ENCODE measurements around the gene ATG4C.
"Not testable (repeated sequence)": the region's sequence is repeated elsewhere in the genome, so short reads cannot be mapped to it uniquely, and the experiment has no call there.

ATG4C gene

GRCh38 chr1:62783736-62784508 is at the start of gene ATG4C:
Gene ATG4C, plus strand, starts transcription at chr1:62784132. Its CDS starts 19,655 bp downstream, at chr1:62803787.
- peak; percentile 97 for DNase-seq

DNA sequence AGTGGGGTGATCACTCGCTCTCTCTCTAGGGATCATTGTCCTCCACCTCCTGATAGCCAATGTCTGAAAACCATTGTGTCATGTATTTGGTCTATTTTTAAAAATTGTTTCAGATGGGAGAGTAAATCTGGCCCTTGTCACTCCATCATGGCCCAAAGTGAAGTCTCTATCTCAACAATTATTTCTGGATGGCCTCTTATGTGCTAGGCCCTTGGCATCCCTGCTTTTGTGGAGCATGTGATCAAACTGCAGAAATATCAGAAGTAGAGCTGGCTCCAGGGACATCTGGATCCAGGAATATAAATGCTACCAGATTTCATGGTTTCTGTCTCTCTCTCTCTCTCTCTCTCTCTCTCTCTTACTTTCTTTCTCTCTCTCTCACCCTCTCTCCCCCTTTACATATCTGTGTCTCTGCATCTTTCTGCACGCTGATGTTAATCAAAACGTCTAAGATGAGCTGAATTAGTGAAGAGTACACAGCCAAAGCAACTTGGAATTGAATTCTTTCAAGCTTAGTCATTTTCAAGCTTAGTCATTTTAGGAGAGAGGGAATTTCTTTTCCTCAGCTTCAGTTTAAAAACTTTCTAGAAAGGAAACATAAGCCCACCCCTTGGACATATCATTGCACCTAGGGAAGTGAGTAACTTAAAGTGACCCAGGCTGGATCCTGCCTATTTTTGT is 48.3 kb upstream of the ATG4C start:
- peak; percentile 90 for DNase-seq

DNA sequence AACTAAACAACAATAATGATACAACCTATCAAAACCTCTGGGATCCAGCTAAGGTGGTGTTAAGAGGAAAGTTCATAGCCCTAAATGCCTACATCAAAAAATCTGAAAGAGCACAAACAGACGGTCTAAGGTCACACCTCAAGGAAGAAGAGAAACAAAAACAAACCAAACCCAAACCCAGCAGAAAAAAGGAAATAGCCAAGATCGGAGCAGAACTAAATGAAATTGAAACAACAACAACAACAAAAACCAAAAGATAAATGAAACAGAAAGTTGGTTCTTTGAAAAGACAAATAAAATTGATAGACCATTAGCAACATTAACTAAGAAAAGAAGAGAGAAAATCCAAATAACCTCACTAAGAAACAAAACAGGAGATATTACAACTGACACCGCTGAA is 43.2 kb upstream of the ATG4C start:
- DNase-seq = not testable (repeated sequence)

DNA sequence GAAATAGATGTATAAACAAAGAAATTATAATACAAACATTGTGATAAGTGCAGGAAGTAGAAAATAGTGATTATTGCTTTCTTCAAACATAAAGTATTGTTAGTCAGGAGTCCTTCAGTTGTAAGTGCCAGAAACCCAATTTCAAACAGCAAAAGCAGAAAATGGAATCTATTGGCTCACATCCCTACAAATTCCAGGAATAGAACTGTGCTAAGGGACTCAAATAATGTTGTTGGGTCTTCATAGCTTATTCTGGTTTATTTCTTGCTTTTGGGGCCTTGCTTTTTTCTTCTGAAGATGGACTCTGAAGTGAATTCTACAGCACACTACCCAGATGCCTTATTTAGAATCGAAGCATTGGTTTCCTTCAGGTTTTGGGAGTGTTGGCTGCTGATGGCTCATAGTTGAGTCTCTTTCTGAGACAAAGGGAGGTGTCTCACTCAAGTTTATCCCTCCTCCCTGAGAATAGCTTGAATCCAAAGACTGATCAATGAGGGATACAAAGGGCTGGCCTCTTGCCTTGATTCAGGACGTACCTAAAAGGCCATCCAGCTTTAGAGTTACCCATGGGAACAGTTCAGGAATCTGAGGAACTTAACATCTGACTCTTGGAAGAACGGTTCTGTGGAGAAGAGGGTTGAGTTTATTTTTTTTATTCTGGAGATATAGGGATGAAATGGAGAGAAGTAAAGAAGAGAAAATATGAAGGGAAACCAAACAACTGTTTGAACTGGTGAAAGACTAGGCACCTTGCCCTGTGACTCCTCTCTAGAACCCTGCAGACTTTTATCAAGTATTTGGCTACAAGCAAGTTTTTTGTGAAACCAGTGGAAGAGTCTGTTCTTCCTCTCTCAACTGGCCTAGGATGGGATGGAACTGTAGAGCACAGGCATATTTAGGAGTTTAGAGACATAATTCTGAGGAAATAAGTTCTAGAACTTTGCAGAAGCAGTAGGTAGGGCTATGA is 39.0 kb upstream of the ATG4C start:
- no peak for DNase-seq

GRCh38 chr1:62746086-62746808 is 37.7 kb upstream of the ATG4C start:
- peak; percentile 62 for DNase-seq

DNA sequence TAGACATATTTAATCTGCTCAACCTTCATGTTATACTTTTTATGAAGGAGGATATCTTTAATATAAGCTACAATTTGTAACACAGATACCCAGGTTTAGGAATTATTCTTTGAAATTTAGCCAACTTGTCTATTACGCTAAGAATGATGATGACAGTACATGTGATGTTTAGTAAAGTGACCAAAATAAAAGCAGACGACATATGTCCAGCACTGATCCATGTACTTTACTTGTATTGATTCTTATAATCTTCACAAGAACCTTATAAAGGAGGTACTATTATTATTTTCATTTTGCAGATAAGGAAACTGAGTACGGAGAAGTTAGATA is 37.2 kb upstream of the ATG4C start:
- DNase-seq = no peak

GRCh38 chr1:62753031-62753965 is 30.6 kb upstream of the ATG4C start:
- no peak for DNase-seq

DNA sequence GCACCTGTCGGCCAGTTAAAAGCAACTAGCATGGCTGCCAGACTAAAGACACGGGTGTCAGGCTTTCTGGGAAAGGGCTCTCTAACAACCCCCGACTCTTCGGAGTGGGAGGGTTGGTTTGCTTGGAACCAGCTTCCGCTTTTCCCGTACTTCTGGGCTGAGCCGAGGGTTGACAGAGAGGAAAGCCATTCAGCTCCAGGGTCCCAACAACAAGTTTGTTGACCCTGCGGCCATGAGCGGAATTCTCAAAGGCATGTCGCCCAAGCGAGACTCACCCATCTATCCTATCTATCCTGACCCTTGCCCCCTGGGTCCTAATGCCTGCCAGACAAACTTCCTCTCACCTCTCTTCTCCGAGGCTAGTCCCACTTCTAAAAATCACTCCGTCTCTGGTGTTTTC is 29.0 kb upstream of the ATG4C start:
- DNase-seq = not testable (repeated sequence)

GRCh38 chr1:62756255-62756884 is 27.6 kb upstream of the ATG4C start:
- DNase-seq = not testable (repeated sequence)

- not testable (repeated sequence) for DNase-seq
Observed at GRCh38 chr1:62759232-62759875, 24.6 kb upstream of the ATG4C start.

- not testable (repeated sequence) for DNase-seq
Observed at GRCh38 chr1:62760021-62760782, 23.7 kb upstream of the ATG4C start.

DNA sequence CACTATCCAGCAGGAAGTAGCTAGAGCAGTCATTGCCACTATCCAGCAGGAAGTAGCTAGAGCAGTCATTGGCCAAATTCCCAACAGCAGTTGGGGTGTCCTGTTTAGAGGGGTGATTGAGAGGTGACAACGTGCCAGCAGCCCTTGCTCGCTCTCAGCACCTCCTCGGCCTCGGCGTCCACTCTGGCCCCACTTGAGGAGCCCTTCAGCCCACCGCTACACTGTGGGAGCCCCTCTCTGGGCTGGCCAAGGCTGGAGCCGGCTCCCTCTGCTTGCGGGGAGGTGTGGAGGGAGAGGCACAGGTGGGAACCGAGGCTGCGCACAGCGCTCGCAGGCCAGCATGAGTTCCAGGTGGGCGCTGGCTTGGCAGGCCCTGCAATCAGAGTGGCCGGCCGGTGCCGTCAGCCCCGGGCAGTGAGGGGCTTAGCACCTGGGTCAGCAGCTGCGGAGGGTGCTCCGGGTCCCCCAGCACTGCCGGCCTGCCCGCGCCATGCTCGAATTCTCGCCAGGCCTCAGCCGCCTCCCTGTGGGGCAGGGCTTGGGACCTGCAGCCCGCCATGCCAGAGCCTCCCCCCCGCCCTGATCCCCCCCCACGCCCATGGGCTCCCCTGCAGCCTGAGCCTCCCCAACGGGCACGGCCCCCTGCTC is 22.6 kb upstream of the ATG4C start:
- not testable (repeated sequence) for DNase-seq

DNA sequence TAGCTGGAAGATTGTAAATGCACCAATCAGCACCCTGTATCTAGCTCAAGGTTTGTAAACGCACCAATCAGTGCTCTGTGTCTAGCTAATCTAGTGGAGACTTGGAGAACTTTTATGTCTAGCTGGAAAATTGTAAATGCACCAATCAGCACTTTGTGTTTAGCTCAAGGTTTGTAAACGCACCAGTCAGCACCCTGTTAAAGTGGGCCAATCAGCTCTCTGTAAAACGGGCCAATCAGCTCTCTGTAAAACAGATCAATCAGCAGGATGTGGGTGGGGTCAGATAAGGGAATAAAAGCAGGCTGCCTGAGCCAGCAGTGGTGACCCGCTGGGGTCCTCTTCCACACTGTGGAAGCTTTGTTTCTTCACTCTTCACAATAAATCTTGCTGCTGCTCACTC is 21.9 kb upstream of the ATG4C start:
- not testable (repeated sequence) for DNase-seq

DNA sequence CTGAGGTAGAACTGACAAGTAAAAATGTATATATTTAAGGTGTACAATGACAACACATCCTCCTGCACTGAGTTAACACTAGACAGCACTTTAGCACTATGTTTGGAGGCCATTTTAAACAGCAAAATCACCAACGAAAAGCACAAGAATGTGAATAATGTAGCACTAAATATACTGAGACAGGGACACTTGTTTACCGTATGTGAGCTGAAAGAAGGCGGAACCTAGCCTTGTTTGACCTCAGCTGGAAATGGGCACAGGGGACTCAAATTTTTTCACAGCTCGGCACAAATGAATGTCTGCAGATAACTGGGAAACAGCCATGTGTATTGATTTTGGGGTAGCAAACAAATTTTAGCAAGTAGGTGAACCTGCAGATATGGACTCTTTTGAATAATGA is 18.0 kb upstream of the ATG4C start:
- no peak for DNase-seq

- DNase-seq = not testable (repeated sequence)
Observed at GRCh38 chr1:62768551-62768950, 15.4 kb upstream of the ATG4C start.

DNA sequence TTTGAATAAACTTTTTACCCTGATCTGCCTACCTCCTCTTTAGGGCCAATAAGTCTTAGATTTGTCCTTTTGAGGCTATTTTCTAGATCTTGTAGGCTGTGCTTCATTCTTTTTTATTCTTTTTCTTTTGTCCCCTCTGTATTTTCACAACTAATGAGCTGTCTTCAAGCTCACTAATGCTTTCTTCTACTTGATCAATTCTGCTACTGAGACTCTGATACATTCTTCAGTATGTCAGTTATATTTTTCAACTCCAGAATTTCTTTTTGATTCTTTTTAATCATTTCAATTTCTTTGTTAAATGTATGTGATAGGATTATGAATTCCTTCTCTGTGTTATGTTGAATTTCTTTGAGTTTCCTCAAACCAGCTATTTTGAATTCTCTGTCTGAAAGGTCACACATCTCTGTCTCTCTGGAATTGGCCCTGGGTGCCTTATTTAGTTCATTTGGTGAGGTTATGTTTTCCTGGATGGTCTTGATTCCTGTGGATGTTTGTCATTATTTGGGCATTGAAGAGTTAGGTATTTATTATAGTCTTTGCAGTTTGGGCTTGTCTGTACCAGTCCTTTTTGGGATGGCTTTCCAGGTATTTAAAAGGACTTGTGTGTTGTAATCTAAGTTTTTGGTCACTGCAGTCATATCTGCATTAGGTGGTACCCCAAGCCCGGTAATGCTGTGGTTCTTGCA is 11.2 kb upstream of the ATG4C start:
- no peak for DNase-seq

DNA sequence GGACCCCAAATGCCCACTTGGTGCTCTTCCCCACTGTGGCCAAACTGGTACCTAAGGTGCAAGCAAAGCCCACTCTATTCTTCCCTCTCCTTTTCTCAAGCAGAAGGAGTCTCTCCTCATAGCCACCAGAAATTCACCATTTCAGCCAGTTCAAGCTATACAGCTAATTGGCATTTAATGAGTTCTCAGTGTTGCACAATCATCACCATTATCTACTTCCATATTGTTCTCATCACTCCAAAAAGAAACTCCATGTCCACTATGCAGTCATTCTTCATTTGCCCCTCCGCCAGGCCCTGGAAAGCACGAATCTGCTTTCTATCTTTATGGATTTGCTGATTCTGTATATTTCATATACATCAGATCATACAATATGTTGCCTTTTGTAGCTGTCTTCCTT is 9.9 kb upstream of the ATG4C start:
- no peak for DNase-seq

- no peak for DNase-seq
Observed at GRCh38 chr1:62774971-62775595, 8.8 kb upstream of the ATG4C start.
